NOMO-1 (cell line): ENCODE results near the gene NRG3.
"Not testable (repeated sequence)": the region's sequence is repeated elsewhere in the genome, so short reads cannot be mapped to it uniquely, and the experiment has no call there.

Source experiments
- DNase-seq, 2 experiments: peaks; one replicate each; lab custom pipeline; 2025; ENCODE audit not compliant: unreplicated experiment in 2 of 2; lab: John Stamatoyannopoulos, UW

The NRG3 gene

DNA sequence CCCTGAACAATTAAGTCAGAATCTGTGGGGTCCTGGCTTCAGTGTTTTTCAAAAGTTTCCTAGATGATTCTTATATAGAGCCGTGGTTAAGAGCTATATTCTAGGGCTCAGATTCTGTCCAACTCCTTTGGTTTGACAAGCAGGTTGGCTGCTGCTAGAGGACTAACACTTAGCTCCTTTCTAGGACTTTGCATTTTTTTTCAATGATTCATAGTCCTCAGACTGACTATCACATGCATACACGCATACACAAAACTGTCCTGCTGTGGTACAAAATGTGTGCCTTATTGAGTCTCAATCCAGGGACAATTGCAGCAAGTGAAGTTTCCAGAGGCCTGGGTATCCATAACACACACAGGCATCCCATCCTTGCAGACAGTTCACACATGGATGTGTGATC lies 392.0 kb downstream of the NRG3 start:
- DNase-seq = no peak

DNA sequence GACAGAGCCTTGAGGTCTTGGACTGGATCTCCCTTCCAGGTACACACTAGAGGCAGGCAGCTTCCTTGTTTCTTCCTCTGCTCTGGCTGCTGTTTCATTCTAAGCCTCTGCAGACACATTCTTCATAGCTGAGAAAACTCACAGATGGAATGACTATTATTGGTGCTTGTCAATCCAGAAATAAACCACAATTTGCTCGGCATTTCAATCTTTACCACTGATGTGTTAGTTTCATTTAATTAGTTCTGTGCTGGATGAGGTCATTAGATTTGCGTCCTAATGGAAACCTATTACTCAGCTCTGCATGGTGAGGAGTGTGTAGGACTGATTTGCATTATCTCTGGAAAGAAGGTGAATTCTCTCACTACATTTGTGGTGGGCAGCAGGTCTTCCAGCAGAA lies 392.5 kb downstream of the NRG3 start:
- DNase-seq = no peak

DNA sequence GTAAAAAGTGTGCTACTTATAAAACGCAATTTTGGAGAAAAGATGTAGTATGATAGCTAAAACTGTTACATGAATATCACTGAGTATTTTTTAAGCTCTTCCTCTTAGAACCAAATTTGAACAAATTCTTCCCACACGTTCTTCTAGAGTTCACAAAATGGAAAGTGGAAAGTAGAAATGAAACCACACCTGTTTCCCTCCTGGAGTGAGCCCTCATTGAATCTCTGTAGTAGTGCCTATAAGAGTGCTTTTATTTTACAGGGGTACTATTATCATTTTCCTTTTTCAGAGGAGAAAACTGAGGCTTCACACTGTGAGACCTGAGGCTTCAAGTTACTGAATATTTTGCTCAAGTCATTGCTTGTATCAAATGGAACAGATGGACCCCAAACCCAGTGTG lies 393.0 kb downstream of the NRG3 start:
- no peak for DNase-seq

DNA sequence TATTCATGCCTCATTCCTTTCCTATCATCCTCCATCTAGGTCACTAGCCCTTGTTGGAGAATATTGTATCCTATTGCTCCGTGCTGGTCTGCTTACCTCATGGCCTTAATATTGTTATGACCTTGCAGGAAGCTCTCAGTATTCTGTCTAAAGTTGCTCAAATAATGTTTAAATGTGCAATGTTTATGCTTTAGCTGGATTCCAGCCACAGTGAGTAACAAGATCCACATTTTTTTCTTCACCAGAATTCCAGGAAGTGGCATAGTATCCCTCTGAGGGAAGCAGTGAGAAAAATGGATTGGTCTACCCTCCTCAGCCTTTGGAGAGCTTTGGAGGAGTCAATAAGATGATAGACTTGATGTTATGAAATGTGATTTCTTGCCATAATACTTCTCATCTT lies 402.6 kb downstream of the NRG3 start:
- DNase-seq = no peak

DNA sequence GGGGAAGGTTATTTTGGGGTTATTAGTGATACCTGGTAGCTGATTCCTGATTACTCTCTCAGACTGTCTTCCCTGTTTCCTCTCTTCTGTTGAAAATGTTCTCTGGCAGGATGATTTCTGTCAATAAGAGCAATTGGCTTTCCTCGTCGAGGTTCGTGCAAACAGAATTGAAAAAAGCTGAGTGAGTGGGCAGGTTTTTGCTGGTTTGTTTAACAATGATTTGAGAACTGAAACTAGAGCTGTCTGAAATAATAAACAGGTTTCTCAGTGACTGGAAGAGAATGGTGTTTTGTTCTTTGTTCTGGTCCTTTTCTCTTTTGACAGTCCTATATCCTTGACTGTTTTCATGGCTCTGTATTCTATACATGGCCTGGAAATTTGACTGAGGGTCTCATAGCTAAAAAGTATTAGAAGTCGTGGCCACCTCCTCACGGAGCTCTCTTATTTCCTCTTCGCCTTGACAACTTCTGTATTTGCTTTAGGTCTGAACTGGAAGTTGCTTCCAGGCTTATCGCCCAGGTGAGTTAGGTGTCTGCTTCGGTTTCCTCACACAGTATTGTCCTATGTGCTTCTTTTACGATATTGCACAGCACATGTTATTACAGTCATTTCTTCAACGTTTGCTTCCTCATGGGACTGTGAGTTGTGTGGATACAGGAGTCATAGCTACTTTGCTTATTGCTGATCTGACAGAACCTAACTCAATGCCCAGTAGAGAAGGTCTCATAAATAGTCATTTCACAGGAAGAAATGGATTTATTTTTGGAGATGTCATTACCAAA lies 403.6 kb downstream of the NRG3 start:
- no peak for DNase-seq

DNA sequence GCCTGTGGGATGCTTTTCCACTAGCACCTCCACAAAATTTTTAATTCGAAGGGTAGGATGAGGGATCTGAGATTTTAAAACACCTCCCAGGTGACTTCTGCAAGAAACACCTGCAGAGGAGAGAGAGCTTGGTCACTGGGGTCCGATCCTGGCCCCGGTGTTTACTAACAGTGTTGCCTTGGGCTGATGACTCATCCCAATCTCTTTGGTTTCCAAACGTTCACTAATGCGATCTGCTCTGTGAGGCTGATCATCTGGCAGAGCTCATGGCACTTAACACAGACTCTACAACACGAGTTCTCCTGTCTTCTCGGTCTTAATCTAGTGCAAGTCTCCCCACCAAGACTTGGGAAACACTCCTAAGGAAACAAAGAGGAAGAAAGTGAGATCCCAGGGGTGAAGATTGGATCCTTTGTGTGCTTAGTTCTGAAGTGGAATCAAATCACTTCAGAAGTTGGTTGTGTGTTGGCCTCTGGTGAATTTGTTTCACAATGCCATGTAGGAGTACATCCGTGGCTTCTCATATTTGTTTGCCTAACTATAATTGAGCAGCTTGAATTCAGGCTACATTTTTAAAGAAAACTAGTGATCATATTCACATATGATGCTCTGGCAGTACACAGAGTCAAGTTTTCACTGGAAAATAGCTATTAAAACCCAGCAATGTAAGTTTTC lies 407.9 kb downstream of the NRG3 start:
- DNase-seq = no peak

DNA sequence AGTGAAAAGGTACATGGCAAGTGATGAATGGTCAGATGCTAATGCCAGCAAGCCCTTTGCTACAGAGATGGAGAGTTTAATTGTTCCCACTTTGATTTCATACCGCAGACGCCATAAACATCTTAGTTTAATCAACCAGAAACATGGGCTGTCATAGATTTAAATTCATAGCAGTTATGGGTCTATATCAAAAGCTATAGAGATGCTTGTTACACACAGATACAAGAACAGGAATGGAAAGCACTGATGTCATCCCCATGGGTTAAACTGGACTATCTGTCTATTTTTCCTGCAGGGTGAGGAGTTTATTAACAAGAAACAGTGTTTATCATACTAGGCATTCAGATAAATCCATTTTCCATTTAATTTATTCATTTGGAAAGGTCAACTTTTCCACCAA lies 409.2 kb downstream of the NRG3 start:
- DNase-seq = no peak

DNA sequence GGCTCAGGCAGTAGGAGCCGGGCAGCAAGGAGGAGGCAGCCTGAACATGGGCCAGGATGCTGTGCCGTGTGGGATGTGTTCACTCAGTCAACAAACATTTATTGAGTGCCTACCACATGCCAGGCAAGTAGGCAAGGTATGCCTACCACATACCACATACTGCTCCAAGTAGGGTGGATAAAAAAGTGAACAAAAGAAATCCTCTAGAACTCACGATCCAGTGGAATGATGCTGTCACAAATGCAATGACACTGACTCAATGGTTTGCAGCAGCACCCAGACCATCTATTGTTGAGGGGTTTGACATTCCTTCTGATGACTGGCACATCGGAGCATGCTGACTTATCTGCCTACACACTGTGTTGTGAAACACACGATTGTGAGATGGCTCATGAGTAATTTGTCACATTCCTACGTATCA lies 413.5 kb downstream of the NRG3 start:
- no peak for DNase-seq

DNA sequence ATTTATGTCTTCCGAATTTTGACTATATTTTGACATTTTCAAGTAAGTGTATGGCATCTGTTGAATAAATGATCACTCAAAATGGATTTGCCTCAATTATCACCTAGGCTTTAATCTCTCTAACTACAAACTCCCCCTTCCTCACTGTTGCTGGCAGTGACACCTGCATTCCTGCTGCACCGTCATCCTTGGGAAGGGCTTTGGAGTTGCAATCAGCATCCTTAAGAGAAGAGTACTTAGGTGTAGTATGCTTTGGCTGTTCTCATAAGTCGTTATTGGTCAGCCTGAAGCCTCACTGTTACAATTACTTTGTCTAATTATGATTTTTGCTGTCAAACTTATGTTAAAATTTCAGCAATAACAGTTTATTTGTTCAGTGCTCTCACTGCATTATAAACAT lies 415.0 kb downstream of the NRG3 start:
- DNase-seq = no peak

DNA sequence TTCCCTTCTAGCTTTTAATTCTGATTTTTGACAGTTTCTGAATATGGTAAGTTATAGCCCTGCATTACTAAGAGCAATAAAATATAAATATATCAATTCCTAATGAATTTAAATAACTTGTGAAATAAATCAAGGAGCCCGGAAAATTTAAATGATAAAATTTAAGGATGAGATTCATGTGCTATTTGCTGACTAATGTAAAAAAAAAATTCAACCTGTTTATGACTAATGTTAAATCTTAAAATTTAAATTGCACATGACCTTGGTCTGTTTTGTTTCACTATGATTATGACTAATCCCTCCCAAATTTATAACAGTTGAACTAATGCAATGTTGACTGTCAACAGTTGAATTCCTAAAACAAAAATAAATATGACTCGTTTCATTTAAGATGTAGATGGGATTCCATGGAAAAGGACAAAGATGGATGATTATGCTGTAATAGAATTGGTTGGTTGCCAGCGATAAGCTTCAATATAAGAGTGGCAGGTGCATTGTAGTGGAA lies 419.9 kb downstream of the NRG3 start:
- DNase-seq = no peak

DNA sequence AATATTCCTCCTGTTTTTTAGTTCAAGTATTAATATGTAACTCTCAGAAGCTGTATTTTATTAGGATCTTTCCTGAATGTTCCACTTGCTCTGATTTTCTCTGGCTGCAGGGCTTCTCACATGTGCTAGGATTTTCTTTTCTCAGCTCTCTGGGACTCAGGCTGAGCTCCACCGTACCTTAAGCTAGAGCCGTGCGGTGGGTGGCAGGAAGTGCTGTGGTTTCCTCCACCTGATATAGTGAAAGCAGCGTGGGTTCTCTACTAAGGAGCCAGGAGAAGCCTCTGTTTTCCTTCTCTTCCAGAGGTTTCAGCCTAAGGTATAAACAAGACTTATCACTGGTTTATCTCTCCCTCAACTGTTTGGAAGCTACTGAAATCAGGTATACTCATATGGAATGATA lies 433.6 kb downstream of the NRG3 start:
- DNase-seq = no peak

DNA sequence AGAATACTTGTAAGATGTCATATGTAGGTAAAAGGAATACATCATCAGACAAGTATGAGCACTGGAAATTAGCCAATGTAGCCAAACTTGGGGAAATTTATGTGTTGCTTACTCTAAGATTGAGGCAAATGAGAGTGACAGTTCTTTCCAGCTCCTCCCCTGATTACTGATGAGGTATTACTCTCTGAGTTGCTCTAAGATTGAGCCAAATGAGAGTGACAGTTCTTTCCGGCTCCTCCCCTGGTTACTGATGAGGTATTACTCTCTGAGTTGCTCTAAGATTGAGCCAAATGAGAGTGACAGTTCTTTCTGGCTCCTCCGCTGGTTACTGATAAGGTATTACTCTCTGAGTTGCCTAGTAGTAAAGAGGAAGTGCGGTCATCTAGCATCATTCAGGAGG lies 435.8 kb downstream of the NRG3 start:
- DNase-seq = no peak

DNA sequence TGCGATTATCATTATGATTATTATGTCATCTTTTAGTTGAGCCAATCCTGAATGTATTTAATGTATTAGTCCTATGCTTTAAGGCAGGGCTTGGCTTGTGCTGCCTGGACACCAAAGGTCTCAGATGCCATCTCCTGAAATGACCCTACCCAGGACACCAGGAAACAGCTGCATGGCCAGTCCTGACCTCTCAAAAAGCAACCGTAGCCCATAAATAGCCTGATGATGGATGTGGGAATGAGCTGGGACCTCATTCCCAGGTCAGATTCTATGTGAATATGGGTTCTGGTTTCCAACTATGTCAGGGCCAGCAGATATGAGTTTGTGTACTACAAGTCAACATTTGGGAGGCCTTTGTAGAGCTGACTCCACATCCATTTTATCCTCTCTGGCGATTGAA lies 438.4 kb downstream of the NRG3 start:
- no peak for DNase-seq

DNA sequence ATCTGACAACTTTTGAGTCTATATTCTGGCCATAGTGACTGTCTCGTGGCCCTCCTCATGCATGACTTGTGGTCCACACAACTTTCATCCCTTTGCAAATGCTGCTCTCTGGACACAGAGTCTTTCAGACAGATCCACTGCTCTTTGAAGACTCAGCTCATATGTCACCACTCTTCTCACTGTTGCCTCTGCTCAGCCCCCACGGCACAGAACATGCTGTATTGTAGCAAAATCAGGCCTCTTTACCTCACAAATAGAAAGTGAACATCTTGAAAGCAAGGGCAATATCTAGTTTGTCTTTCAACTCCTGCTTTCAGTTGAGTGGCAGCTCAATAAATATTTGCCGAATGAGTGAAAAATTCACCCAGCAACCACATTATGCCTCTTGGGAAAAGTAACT lies 443.5 kb downstream of the NRG3 start:
- no peak for DNase-seq

DNA sequence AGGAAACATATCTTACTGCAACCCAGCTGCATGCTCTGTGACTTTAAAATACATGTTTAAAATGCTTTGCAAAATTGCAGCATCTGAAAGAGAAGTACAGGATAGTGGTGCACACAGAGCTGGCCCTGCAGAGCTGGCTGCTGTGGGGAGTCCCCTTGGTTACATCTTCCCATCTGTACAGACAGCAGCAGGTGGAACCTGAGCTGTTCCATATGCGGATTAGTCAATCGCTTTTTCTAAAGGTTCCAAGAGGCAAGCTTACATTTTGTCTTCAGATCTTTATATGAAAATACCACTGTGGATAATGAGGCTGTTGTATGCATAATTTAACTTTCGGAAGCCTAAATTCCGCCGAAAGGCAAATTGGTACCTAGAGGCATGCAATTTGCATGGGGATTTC lies 444.1 kb downstream of the NRG3 start:
- no peak for DNase-seq

DNA sequence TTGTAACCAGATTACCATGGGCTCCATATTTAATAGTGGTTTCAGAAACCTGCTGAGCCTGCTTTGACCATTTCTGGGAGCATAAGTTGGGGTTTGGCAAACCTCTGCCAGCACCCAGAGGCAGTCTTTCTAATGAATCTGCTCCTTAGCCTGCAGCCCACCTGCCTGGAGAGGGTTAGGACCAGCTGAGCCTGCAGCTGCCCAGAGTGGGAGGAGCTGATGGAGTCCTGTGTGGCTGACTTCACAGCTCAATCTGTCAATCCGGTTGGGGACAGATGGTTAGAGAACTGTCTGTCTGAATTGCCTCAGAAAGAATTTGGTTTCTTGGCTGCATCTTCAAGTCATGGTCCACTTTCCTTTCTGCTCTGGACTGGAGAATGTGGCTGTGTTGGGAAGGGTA lies 444.6 kb downstream of the NRG3 start:
- DNase-seq = no peak

DNA sequence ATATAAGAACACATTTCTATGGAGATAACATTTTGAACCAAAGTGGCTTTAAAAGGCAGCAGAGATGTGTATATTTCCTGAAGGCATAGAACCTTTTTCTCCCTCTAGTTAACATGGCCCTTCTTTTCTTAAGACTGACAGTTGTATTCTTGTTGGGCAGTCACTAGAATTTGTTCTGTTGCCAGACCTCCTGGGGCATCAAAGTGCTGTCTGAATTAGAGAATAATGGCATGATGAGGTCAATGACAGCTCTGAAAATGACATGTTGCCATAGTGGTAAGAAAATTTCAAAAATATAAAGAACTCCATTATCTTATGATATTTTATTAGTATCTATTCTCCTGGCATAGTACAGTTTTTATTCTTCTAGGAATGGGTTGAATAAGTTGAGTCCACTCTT lies 446.7 kb downstream of the NRG3 start:
- DNase-seq = no peak

DNA sequence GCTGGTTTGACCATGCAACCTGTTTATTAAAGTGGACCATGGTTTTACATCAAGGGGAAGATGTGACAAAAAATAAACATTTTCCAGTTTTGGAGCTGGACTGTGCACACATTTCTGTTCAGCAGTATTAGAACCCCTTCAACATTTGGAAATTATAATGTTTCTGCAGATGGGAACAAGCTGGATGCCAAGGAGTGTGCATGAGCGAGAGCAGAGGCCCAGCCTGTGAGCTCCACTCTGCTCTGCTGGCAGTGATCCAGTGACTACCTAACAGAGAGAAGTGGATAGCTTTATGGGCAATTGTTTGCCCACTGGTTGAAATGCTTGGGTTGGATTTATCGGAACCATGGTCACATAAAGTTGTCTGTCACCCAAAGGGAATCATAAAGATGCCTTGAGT lies 456.7 kb downstream of the NRG3 start:
- no peak for DNase-seq

DNA sequence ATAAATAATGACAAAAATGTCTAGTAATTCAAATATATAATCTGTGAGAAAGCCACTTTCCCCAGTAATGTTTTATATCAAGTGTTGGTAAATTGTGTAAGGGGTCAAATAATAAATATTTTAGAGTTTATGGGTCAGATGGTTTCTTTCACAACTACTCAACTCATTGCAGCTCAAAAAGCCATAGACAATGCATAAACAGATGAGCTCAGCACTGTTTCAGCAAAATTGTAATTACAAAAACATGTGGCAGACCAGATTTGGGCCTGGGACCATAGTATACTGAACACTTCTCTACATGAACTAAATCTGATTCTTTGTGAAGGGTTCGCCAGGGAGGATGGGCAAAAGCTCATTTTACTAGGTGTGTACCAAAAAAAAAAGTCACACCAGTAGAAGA lies 460.8 kb downstream of the NRG3 start:
- DNase-seq = no peak

DNA sequence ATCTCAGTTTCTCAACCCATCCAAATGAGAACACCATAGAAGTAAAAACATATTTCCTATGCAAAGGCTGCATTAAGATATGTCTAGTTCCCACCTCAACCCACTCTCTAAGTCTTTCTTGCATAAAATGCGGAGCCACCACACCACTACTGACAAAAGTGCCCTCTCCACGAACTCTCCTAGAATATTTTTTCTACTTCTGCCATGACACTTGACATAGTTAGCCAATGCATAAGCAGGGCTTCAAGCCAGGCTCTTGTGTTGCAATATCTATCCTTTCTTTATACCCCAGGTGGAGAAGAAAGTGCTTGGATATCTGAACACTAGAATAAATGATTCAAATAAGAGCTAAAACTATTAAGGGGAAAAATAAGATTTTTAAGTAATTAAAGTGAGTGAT lies 465.2 kb downstream of the NRG3 start:
- DNase-seq = no peak

DNA sequence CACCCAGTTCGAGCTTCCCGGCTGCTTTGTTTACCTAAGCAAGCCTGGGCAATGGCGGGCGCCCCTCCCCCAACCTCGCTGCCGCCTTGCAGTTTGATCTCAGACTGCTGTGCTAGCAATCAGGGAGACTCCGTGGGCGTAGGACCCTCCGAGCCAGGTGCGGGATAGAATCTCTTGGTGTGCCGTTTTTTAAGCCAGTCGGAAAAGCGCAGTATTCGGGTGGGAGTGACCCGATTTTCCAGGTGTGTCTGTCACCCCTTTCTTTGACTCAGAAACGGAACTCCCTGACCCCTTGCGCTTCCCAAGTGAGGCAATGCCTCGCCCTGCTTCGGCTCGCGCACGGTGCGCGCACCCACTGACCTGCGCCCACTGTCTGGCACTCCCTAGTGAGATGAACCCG lies 474.6 kb downstream of the NRG3 start:
- not testable (repeated sequence) for DNase-seq

DNA sequence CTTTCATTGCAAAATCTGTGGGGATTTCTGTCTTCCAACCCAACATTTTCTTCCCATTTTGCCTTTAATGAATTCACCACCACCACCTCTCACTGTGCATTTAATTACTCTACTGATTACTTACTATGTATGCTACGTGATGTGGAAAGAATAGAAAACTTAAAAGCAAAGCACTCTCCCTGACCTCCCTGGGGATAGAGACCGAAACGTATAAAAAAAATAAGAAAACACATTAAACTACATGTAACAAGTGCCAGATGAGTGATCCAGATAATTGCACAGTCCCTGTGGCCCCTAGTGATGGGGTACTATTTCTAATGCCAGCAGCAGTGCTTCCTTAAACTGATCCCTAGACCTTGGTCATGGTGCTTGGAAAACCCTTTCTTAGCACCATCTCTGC lies 478.4 kb downstream of the NRG3 start:
- DNase-seq = no peak
